Mucosa of descending colon (tissue), 3 donors: ENCODE data around the gene SEC31A. TPM values are rescaled to one million over a fixed set of nuclear protein-coding genes. Genes with fewer than 3 reads are reported as not detected.
A peak's percentile ranks its signal among the peaks of the same experiment; 100 is the strongest.

Experiments used
- ATAC-seq: fragments of 200-7000 bp; cut with Tn5 transposase; one replicate; pipeline ENCODE4 v1.9.1; 2020; ENCODE audit warnings: mild to moderate bottlenecking, moderate library complexity
- DNase-seq, 3 donors: peaks; one replicate each; pipeline ENCODE4 v3.0.0-alpha.2; 2020
- H3K36me3 ChIP-seq: fragments of 200-600 bp; one replicate; pipeline ENCODE4 v1.8.0; 2021; ENCODE audit warnings: low read depth, mild to moderate bottlenecking
- H3K4me1 ChIP-seq: fragments of 200-600 bp; one replicate; pipeline ENCODE4 v1.8.0; 2021; ENCODE audit warnings: low read depth, mild to moderate bottlenecking
- H3K4me3 ChIP-seq: fragments of 200-600 bp; one replicate; pipeline ENCODE4 v1.8.0; 2021; ENCODE audit warnings: mild to moderate bottlenecking
- H3K9me3 ChIP-seq: fragments of 200-600 bp; one replicate; pipeline ENCODE4 v1.8.0; 2021; ENCODE audit warnings: mild to moderate bottlenecking
- intact Hi-C, 2 donors: fragments of 100-400 bp; cut with DNase I in 1 of 2; cut with micrococcal nuclease in 1 of 2; formaldehyde crosslinking; loops; one replicate each; pipeline versions ENCODE4 v1.11.0 to v1.11.1; 2022; cut with DNase I, micrococcal nuclease
- total RNA-seq, 3 donors: library from RNA; stranded (reverse); fragmentation: NEBNext Ultra II Directional in 2 of 3; extraction: Animal tissue kit (Norgen Biotek cat#: 25700) in 2 of 3; gene quantifications; one replicate each; pipeline versions ENCODE4 v1.2.1 to v1.2.4, GENCODE V29; 2021 to 2023
- TF ChIP-seq, protein P1 (sequence below): fragments of 200-600 bp; IDR thresholded peaks from one replicate; pipeline ENCODE4 v1.8.0; 2022; ENCODE audit warnings: antibody characterized with exemption, mild to moderate bottlenecking
- donor health status: DM: no; HTN: no; CAD: no; lungs with moderate emphysema.
- donor health status: DM: no; HTN: no; CAD: no.
- donor health status: DM: no; HTN: yes; CAD: no.

Gene SEC31A
- total RNA-seq, 3 donors from 2014 or later: 167 to 179 (median 176) TPM

- TF ChIP-seq, protein P1, sequence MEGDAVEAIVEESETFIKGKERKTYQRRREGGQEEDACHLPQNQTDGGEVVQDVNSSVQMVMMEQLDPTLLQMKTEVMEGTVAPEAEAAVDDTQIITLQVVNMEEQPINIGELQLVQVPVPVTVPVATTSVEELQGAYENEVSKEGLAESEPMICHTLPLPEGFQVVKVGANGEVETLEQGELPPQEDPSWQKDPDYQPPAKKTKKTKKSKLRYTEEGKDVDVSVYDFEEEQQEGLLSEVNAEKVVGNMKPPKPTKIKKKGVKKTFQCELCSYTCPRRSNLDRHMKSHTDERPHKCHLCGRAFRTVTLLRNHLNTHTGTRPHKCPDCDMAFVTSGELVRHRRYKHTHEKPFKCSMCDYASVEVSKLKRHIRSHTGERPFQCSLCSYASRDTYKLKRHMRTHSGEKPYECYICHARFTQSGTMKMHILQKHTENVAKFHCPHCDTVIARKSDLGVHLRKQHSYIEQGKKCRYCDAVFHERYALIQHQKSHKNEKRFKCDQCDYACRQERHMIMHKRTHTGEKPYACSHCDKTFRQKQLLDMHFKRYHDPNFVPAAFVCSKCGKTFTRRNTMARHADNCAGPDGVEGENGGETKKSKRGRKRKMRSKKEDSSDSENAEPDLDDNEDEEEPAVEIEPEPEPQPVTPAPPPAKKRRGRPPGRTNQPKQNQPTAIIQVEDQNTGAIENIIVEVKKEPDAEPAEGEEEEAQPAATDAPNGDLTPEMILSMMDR: no peak
- ATAC-seq (no peak), DNase-seq (no peak)
- H3K4me3 ChIP-seq: no peak overlapping the region
- intact Hi-C loops: no loop called here
- H3K36me3 ChIP-seq: no peaks in the 10 kb centered on the region
- no peaks in the 10 kb centered on the region for H3K9me3 ChIP-seq
- peaks cover 6% of the 10 kb centered on the region for H3K4me1 ChIP-seq
Observed at GRCh38 chr4:82906469-82906868, 15.5 kb upstream of the SEC31A start.

DNA sequence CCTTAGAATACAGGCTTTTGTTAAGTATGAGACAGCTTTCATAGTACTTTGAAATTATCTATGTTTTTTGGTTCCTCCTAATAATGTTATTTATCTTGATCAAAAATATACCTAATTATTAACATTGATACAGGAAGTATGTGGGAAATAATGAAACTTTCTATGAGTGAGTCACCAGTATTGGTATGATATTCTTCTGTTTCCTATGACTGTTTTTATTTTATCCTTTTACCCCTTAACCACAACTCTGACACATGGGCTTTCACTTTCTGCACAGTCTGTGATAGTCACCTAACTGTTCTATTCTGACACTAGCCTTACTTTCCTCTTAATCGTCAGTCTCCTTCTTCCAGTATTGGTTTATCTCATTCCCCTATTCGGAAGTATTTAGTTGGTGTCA, 14.3 kb upstream of the SEC31A start:
- ATAC-seq (no peak), DNase-seq (no peak)
- TF ChIP-seq, protein P1: no peak
- H3K4me1 ChIP-seq: peaks cover 6% of the 10 kb centered on the region
- H3K4me3 ChIP-seq: no peak overlapping the region
- peaks cover 5% of the 10 kb centered on the region for H3K36me3 ChIP-seq
- intact Hi-C loops: no loop called here
- no peaks in the 10 kb centered on the region for H3K9me3 ChIP-seq

GRCh38 chr4:82903737-82904136, 12.8 kb upstream of the SEC31A start:
- Histone ChIP-seq H3K4me1 (peaks cover 12% of the 10 kb centered on the region), H3K36me3 (peaks cover 5% of the 10 kb centered on the region), H3K4me3 (no peak overlapping the region), H3K9me3 (no peaks in the 10 kb centered on the region)
- ATAC-seq (no peak), DNase-seq (no peak)
- intact Hi-C loops: loop anchor here in 1 of 2 donors (5.0 kb wide), 1 partner anchor 109 kb away; the partner anchor contains the start of gene LIN54
- TF ChIP-seq, protein P1: no peak

DNA sequence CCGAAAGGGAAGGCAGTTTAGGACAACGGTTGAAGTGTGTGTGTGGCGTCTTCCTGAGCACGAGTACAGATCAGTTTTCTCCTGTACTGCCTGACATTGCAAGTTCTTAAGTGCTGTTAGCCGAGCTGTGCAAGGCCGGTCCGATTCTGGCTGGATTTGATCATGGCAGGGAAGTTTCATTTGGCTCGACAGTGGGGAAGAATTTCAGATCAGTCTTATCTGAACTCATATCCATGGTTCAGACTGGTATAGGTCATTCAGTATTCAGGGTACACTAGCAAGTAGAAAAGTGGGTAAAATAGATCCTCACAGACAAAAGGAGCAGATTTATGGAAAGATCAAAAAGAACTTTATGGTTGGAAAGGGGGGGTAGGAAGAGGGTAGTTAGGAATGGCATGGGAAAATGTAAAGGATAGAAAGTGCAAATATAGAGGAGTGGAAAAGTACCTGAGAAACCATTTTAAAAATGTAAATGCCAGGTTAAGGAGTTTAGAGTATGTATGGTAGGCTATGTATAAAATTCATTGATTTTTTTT, 10.3 kb upstream of the SEC31A start:
- H3K9me3 ChIP-seq: no peaks in the 10 kb centered on the region
- ATAC-seq (no peak), DNase-seq (no peak)
- H3K36me3 ChIP-seq: peaks cover 5% of the 10 kb centered on the region
- intact Hi-C loops: loop anchor here in 1 of 2 donors (5.0 kb wide), 1 partner anchor 111 kb away; the partner anchor contains the start of gene LIN54
- peaks cover 29% of the 10 kb centered on the region for H3K4me1 ChIP-seq
- TF ChIP-seq, protein P1: no peak
- peak overlapping the region; percentile 27 for H3K4me3 ChIP-seq

DNA sequence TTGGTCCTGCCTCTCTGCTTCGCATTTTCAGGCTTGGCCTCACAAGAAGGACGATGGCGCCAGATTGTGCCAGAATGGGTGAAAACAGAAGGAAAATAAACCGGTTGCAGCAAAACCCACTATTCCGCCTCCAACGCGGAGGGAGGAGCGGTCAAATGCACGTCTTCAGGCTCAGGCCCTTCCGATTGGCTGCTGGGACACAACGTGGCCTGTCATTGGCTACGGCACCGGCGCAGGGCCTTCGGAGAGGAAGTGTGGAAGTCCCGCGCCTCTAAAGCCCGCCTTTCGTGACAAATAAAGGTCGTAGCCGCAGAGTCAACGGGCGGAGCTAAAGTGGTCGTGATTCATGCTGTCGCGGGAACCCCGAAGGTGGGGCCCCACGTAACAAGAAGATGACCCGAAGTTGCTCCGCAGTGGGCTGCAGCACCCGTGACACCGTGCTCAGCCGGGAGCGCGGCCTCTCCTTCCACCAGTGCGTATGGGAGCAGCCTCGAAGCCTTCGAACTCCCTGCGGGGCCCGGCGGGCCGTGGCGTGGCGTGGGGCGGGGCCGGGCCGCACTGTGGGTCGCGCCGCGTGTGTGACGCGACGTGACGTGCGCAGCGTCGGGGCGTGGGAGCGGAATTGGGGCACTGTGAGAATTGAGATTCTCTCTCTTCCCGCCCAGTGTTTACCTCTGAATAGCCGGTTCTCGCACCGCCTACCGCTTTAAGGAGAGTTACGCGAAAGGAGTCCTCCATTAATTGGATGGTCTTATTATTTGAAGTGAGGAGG, 9.6 kb upstream of the SEC31A start, which contains the start of gene THAP9:
Gene THAP9, plus strand, starts transcription at position 325 of the 772 bp plus-strand sequence. Its CDS starts 68 bp downstream, at position 393.
- peaks cover 29% of the 10 kb centered on the region for H3K4me1 ChIP-seq
- DNase-seq (peak; percentile 97 to 99 (median 98)), ATAC-seq (peak; percentile 95)
- peak within 1 kb of the TSS; percentile 27 for H3K4me3 ChIP-seq
- peaks cover 5% of the 10 kb centered on the region for H3K36me3 ChIP-seq
- H3K9me3 ChIP-seq: no peaks in the 10 kb centered on the region
- TF ChIP-seq, protein P1: no peak
- intact Hi-C loops: loop anchor here in 1 of 2 donors (1.0 to 5.0 kb wide), 2 partner anchors 9 to 112 kb away; partner anchors contain the start of genes LIN54 and SEC31A
